GM18873 (cell line): Measurements from ENCODE around the gene SUV39H1.
"Not testable (repeated sequence)": the region's sequence is repeated elsewhere in the genome, so short reads cannot be mapped to it uniquely, and the experiment has no call there.

ENCODE experiments used
- ATAC-seq: cut with Tn5 transposase; IDR thresholded peaks from one replicate; pipeline ENCODE4 v1.9.1; 2021; ENCODE audit warnings: mild to moderate bottlenecking, moderate library complexity, moderate number of reproducible peaks; ENCODE audit not compliant: unreplicated experiment, low FRiP score

The SUV39H1 gene

GRCh38 chrX:48684134-48684533 is 12.4 kb upstream of the SUV39H1 start:
- no peak for ATAC-seq

GRCh38 chrX:48685416-48685815 is 11.1 kb upstream of the SUV39H1 start:
- no peak for ATAC-seq

DNA sequence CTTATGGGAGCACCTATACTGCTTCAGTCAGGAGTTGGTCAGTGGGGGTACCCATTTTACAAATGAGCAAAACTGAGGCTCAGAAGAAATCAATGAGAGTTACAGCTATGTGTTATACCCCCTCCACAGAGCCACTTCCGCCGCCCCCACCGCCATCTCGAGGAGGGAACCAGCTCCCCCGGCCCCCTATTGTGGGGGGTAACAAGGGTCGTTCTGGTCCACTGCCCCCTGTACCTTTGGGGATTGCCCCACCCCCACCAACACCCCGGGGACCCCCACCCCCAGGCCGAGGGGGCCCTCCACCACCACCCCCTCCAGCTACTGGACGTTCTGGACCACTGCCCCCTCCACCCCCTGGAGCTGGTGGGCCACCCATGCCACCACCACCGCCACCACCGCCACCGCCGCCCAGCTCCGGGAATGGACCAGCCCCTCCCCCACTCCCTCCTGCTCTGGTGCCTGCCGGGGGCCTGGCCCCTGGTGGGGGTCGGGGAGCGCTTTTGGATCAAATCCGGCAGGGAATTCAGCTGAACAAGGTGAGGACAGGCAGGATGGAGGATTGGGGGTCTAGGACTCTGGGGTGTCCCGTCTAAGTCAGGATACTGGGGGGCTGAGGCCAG is 7.9 kb upstream of the SUV39H1 start:
- ATAC-seq = no peak

- ATAC-seq = no peak
Measured at GRCh38 chrX:48689208-48689920, 7.2 kb upstream of the SUV39H1 start.

GRCh38 chrX:48691746-48692145 is 4.8 kb upstream of the SUV39H1 start:
- ATAC-seq = not testable (repeated sequence)

DNA sequence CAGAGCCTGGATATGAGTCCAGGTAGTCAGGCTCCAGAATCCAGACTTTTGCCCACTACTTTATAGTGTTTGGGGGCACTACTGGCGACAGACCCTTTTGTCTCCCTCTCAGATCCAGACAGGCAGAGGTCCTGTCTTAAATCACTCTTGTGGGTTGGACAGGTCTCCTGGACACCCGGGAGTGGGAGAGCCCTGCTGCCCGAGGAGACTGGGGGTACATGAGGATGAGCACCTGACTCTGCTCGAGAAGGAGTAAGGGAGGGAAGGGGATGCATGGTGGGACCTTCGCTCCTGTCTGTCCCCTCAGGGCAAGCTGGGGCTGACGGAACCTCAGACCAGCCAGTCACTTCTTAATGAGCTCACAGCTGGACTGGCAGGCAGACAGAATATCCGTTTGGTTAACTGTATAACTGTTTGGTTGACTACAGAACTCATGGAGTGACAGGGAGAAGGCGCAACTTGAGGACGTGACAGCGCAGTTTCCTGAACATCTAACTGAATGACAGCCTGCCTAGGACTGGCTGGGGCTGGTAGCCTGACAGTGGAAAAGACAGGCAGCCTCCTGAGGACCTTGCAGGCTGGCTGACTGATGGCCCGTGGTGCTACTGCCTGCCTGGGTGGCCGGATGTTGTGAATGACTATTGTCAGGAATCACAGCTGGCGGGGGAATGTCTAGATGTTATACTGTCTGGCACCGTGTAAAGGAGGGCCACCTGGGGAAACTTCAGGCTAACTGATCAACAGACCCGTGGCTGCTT is 1.6 kb upstream of the SUV39H1 start:
- ATAC-seq = no peak

- no peak for ATAC-seq
Measured at GRCh38 chrX:48695534-48695896, 1.0 kb upstream of the SUV39H1 start.

DNA sequence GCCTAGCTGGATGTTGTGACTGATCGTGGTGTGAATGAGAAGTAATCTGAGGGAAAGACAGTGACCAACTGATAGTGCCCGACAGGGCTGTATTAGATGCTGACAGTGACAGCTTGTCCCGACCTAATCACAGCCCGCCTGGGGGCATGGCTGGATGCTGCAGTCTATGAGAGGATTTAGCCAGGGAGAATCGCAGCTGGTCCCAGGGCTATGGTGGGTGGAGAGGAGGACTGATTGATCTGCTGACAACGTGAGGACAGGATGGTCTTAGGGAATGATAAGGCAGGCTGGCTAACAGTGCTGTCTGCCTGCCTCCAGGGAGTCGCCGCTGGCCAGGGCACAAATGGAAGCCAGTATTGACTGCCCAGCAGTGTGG is 621 bp upstream of the SUV39H1 start:
- ATAC-seq = peak; percentile 3

DNA sequence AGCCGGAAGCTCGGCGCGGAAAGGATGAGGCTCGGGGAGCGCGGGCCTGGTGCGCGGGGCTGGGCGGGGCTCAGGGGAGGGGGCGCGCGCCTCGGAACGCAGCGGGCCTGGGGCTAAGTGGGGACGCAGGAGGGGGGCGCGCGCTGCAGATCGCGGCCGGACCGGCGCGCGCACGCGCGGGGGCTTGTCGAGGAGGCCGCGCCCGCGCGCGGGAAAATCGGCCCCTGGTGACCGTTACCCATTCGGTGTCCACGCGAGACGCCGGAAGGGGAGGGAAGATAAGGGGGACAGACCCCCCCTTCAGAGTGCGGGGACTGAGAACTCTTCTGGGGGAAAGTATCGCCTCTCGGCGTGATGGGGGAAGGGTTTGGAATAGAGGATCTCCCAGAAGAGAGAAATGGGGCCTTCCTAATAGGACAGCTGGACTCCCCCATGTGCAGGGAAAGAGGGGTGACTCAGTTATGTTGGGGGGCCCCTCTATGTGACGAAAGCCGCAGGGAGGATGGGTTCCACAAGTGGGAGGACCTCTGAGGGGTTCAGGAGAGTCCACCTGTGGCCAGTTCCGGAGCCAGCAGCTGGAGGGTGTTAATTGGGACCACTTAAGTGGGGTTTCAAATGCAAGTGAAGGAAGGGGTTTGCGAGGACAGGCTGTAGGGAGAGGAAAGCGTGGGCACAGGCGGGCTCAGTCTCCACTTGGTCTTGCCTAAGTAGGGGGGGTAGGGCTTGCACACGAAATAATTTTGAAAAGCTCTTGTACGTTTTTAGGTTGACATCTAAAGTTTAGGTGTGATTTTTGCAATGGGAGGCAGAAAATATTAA is 584 bp downstream of the SUV39H1 start:
- no peak for ATAC-seq

DNA sequence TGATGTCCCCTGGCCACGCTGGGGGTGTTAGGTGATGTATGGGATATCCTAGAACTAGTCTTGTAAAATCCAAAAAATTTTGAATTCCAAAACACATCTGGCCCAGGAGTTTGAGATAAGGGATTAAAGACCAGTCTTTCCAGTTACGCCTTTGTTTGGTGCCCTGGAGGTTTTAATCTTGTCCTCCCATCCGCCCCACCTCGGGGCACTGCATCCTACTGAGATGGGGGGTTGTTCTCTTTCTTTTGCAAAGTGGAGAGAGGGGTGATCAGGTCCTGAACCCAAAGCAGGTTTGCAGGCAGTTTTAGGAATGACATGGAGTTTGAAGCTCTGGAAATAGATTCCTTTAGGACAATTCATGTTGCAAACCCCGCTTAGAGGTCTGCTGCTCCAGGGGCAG is 1.8 kb downstream of the SUV39H1 start:
- no peak for ATAC-seq

DNA sequence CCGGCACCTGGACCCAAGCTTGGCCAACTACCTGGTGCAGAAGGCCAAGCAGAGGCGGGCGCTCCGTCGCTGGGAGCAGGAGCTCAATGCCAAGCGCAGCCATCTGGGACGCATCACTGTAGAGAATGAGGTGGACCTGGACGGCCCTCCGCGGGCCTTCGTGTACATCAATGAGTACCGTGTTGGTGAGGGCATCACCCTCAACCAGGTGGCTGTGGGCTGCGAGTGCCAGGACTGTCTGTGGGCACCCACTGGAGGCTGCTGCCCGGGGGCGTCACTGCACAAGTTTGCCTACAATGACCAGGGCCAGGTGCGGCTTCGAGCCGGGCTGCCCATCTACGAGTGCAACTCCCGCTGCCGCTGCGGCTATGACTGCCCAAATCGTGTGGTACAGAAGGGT is 3.7 kb downstream of the SUV39H1 start:
- no peak for ATAC-seq

GRCh38 chrX:48700951-48701653 is 4.6 kb downstream of the SUV39H1 start:
- no peak for ATAC-seq

- ATAC-seq = no peak
Measured at GRCh38 chrX:48702032-48702431, 5.5 kb downstream of the SUV39H1 start.

GRCh38 chrX:48702716-48703115 is 6.2 kb downstream of the SUV39H1 start:
- no peak for ATAC-seq

- ATAC-seq = no peak
Measured at GRCh38 chrX:48703228-48703627, 6.7 kb downstream of the SUV39H1 start.

DNA sequence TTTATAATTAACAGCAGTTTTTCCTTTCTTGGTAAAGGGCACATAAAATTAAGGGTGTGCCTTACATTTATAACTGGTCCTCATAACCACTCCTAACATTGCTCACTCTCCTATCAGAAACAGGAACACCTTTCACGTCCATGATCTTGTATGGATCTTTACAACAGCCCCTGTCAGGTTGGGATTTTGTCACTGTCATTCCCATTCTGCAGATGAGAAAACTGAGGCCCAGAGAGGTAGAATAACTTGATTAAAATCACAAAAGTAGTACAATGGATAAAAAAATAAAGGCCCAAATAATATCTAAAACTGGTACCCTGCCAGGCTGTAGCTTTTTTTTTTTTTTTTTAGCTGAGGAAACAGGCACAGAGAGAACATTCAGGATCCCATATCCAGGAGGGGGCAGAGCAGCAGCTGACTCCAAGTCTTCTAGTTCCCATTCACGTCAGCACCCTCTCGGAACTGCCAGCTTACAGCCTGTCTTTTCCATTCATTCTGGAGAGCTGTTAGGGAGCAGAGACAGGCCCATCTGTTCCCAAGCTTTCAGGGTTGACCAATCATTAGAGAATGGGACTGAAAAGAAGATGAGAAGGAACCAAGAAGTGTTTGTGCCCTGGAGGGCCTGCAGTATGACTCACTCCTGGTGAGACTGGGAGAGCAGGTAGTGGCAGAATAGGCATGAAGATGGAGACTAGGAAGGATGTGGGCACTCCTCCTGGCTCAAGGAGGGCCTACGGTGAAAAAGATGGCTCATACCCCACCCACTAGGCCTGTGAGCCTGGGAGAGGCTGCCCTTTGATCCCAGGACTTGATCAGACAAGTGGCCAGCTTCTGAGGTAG is 7.3 kb downstream of the SUV39H1 start:
- ATAC-seq = no peak

DNA sequence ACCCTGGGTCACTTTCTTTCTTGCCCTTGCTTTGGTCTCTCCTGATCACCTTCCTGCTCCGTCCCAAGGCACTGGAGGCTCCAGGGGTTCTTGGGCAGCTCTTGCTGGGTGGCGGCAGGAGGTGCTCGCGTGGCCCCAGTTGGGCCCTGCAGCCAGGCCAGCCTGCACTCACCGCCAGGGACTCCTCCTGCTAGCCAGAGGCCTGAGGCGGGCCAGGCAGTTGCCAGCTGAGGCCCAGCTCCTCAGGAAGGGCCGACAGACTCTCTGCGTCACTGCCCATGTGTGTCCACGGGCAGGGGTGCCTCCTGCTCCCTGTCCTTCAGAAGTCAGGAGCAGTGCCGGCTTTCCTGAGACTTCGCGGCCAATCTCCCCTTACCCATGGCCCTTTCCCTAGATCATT is 9.3 kb downstream of the SUV39H1 start:
- ATAC-seq = no peak

DNA sequence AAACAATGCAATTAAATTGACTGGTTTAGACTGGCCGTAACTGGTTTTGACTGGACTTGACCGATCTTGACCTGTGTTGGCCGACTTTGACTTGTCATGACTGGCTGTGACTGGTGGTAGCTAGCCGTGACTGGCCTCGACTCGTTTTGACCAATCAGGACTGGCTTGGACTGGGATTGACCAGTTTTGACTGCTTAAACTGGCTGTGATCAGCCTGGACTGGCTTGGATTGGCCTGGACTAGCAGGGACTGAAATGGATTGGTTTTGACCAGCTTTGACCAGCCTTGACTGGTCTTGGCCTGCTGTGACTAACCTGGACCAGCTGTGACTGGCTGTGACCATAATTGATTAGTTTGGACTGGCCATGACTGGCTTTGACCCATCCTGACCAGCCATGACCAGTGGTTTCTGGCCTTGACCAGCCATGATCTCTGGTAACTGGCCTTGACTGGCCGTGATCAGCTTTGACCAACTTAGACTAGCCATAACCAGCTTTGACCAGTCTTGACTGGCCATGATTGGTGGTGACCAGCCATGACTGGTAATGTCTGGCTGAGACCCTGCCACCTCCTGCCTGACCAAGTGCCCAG is 13.1 kb downstream of the SUV39H1 start:
- no peak for ATAC-seq
